OCI-LY1 (cell line): Measurements from ENCODE around the gene ACTRT2.

Source experiments
- EZH2 ChIP-seq: fragments of 200-600 bp; sonication (generic), shearing (Covaris generic); IDR thresholded peaks from 2 replicates; pipeline ENCODE4 v1.8.0; 2017; ENCODE audit warnings: borderline replicate concordance, mixed run types, mild to moderate bottlenecking, antibody characterized with exemption, low read length, moderate library complexity, mixed read lengths
- TF ChIP-seq, protein P1 (sequence below): fragments of 200-600 bp; sonication (generic), shearing (Covaris generic); IDR thresholded peaks from 2 replicates; pipeline ENCODE4 v1.5.1; 2017; ENCODE audit warnings: mild to moderate bottlenecking, antibody characterized with exemption, low read length, moderate library complexity, mixed read lengths

DNA sequence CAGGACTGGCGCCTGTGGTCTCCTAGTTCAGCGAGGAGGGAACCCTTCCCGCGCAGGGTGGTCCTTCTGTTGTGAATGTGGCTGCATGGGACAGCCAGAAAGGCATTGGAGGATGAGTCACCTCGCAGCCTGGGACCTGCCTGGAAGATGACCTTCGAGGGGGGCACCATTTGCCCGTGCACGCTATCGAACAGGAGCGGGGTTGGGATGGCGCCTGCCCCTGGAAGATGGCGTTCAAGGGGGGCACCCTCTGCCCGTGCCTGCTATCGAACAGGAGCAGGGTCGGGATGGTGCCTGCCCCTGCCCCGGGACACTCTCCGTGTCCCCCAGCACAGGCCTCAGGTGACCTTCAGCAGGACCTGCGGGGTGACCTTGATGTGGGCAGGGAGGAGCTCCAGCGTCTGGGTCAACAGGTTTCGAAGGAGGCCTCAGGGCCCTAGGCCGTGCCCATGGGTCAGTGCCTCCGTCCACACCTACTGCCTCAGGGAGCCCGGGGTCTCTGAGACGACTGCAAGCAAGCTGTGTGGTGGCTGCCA lies 1.7 kb upstream of the ACTRT2 start:
- TF ChIP-seq, protein P1, sequence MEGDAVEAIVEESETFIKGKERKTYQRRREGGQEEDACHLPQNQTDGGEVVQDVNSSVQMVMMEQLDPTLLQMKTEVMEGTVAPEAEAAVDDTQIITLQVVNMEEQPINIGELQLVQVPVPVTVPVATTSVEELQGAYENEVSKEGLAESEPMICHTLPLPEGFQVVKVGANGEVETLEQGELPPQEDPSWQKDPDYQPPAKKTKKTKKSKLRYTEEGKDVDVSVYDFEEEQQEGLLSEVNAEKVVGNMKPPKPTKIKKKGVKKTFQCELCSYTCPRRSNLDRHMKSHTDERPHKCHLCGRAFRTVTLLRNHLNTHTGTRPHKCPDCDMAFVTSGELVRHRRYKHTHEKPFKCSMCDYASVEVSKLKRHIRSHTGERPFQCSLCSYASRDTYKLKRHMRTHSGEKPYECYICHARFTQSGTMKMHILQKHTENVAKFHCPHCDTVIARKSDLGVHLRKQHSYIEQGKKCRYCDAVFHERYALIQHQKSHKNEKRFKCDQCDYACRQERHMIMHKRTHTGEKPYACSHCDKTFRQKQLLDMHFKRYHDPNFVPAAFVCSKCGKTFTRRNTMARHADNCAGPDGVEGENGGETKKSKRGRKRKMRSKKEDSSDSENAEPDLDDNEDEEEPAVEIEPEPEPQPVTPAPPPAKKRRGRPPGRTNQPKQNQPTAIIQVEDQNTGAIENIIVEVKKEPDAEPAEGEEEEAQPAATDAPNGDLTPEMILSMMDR, result no peak
- TF ChIP-seq EZH2, result no peak
